Measurements from ENCODE around the gene TMPRSS13. TPM values are rescaled to one million over a fixed set of nuclear protein-coding genes. Genes with fewer than 3 reads are reported as not detected.

The TMPRSS13 gene
- total RNA-seq, 1 experiment from 2014 or later, result 0.50 TPM

DNA sequence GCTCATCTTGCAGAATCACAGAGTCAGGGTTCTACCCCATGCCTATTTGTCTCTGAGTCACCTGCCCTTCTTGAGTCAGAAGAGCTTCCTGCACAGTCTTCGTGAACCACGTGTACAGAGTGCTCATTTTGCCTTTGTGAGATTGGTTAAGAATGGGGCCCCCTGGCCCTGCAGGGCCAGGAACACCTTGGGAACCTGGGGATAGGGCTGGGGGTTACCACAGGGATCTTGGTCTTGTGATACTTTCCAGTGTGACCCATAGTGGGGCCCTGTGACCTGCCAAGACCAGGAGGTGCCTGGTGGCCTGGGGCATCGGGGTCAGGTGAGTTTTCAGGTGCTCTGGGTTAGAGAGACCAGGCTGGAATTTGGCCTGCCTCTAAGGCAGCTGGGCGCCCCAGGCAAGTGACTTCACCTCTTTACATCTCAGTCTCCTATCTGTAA, 9.4 kb downstream of the TMPRSS13 start:
- Histone ChIP-seq H2BK20ac (ENCODE audit: low read depth, low read length, poor library complexity, severe bottlenecking) (no peak overlapping the region), H4K5ac (ENCODE audit: insufficient read length, low read depth, low read length) (no peak overlapping the region)

More for the DNA sequence above, 9.4 kb downstream of the TMPRSS13 start:
- H3K79me1 ChIP-seq (ENCODE audit: insufficient read depth, low read depth, low read length, poor library complexity, severe bottlenecking), result no peaks in the 10 kb centered on the region
- H2BK15ac ChIP-seq (ENCODE audit: low read depth, low read length), result no peak overlapping the region
- no peak overlapping the region for H4K91ac ChIP-seq (ENCODE audit: insufficient read length, low read depth, low read length)
- no peak overlapping the region for H4K8ac ChIP-seq (replicated peaks; ENCODE audit: insufficient read length, low read depth, low read length)
- no peaks in the 10 kb centered on the region for H3K79me2 ChIP-seq (ENCODE audit: insufficient read depth, low read length)
- H2AK5ac ChIP-seq (ENCODE audit: insufficient read length, low read length), result no peak overlapping the region
- Mint-ChIP-seq H3K4me3 (no peak overlapping the region), H3K4me1 (peaks cover 0 to 5% of the 10 kb centered on the region in 2 experiments), H3K9me3 (no peaks in the 10 kb centered on the region), H3K36me3 (ENCODE audit: insufficient read depth in 1 of 3, low read depth in 3 of 3) (no peaks in the 10 kb centered on the region), H3K27me3 (ENCODE audit: low read depth) (peaks cover 8% of the 10 kb centered on the region), H3K27ac (no peak overlapping the region)
- no peak overlapping the region for H3K27ac ChIP-seq (ENCODE audit: insufficient read length, low read depth, low read length)
- H3K27me3 ChIP-seq (ENCODE audit: insufficient read depth, low read length), result no peaks in the 10 kb centered on the region
- H3K18ac ChIP-seq (ENCODE audit: insufficient read length, low read depth, low read length), result no peak overlapping the region
- no peak overlapping the region for H3K9ac ChIP-seq (ENCODE audit: extremely low read depth, insufficient read length, low read length)
- WGBS (ENCODE audit: extremely low coverage, insufficient read length, low lambda C conversion rate), result no CpG with 5 or more reads among the region's 4 CpGs
- H3K56ac ChIP-seq (ENCODE audit: insufficient read length, low read depth, low read length), result no peak overlapping the region
- H3T11ph ChIP-seq (ENCODE audit: low read length), result no peak overlapping the region
- no peaks in the 10 kb centered on the region for H3K23me2 ChIP-seq (ENCODE audit: insufficient read length, low read depth, low read length, poor library complexity, severe bottlenecking)
- no peak overlapping the region for H3K23ac ChIP-seq (ENCODE audit: insufficient read length, low read depth, low read length)
- H2BK12ac ChIP-seq (ENCODE audit: insufficient read length, low read depth, low read length), result no peak overlapping the region
- H4K20me1 ChIP-seq (ENCODE audit: control insufficient read depth, insufficient read depth, insufficient read length), result no peaks in the 10 kb centered on the region
- H3K4ac ChIP-seq (ENCODE audit: low read depth, low read length), result no peak overlapping the region
- no peaks in the 10 kb centered on the region for H3K4me1 ChIP-seq (ENCODE audit: insufficient read depth, low read length)
- no peak overlapping the region for H3K14ac ChIP-seq (ENCODE audit: insufficient read depth, low read length)
- no peak for DNase-seq
- H2AFZ ChIP-seq (ENCODE audit: low read length), result no peak overlapping the region
- no peaks in the 10 kb centered on the region for H3K9me3 ChIP-seq (ENCODE audit: control insufficient read depth, low read depth, low read length)
- no peak overlapping the region for H2BK5ac ChIP-seq (ENCODE audit: insufficient read length, low read length)
- no peak overlapping the region for H3K4me2 ChIP-seq (ENCODE audit: insufficient read depth, insufficient read length, low read length)
- TF ChIP-seq, protein P1, sequence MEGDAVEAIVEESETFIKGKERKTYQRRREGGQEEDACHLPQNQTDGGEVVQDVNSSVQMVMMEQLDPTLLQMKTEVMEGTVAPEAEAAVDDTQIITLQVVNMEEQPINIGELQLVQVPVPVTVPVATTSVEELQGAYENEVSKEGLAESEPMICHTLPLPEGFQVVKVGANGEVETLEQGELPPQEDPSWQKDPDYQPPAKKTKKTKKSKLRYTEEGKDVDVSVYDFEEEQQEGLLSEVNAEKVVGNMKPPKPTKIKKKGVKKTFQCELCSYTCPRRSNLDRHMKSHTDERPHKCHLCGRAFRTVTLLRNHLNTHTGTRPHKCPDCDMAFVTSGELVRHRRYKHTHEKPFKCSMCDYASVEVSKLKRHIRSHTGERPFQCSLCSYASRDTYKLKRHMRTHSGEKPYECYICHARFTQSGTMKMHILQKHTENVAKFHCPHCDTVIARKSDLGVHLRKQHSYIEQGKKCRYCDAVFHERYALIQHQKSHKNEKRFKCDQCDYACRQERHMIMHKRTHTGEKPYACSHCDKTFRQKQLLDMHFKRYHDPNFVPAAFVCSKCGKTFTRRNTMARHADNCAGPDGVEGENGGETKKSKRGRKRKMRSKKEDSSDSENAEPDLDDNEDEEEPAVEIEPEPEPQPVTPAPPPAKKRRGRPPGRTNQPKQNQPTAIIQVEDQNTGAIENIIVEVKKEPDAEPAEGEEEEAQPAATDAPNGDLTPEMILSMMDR (conservative IDR thresholded peaks at IDR 0.05), result no peak
- no peak overlapping the region for H2BK120ac ChIP-seq (ENCODE audit: low read depth, low read length, poor library complexity, severe bottlenecking)
